IMR-90 (cell line): Measurements from ENCODE around the gene LMBR1L. TPM values are rescaled to one million over a fixed set of nuclear protein-coding genes. Genes with fewer than 3 reads are reported as not detected.

Experiments
- ATAC-seq: fragments of 200-7000 bp; cut with Tn5 transposase; 2 replicates; pipeline ENCODE4 v1.9.1; 2020; ENCODE audit warnings: low read depth, mild to moderate bottlenecking, moderate library complexity
- BruUV-seq: library from RNA; stranded (reverse); fragments of 400-500 nt; replicated peaks from 2 replicates; lab custom pipeline; 2021; lab: Mats Ljungman, UMichigan
- CTCF ChIA-PET: fragments of 300-600 bp; formaldehyde crosslinking; extraction: SDS; loops from one replicate; lab custom pipeline; 2021; ENCODE audit warnings: antibody characterized with exemption; lab: Yijun Ruan, JAX
- POLR2A ChIA-PET: fragments of 300-600 bp; sonication (Branson Sonifier 250); formaldehyde crosslinking; loops from one replicate; lab custom pipeline; 2022; ENCODE audit warnings: antibody characterized with exemption; ENCODE audit not compliant: unreplicated experiment; lab: Charles Lee
- DNase-seq: peaks from one replicate; pipeline ENCODE4 v3.0.0; 2013
- H2AFZ ChIP-seq: replicated peaks from 2 replicates; pipeline ENCODE3; 2013; ENCODE audit warnings: low read length, mild to moderate bottlenecking; ENCODE audit not compliant: poor library complexity
- H2AK5ac ChIP-seq: 2 replicates; pipeline ENCODE4 v1.6.1; 2013; ENCODE audit warnings: low read depth, low read length, inconsistent platforms
- H2AK9ac ChIP-seq: replicated peaks from 2 replicates; pipeline ENCODE3; 2013; ENCODE audit warnings: mild to moderate bottlenecking, low read depth, low read length, moderate library complexity; ENCODE audit not compliant: poor library complexity
- H2BK120ac ChIP-seq: 2 replicates; pipeline ENCODE4 v1.6.1; 2013; ENCODE audit warnings: low read depth, low read length, inconsistent platforms
- H2BK15ac ChIP-seq: 3 replicates; pipeline ENCODE4 v1.6.1; 2013; ENCODE audit warnings: low read depth, low read length, inconsistent platforms
- H2BK20ac ChIP-seq: 2 replicates; pipeline ENCODE4 v1.6.1; 2013; ENCODE audit warnings: low read depth, mild to moderate bottlenecking, inconsistent platforms, low read length, moderate library complexity
- H2BK5ac ChIP-seq: 2 replicates; pipeline ENCODE4 v1.6.1; 2013; ENCODE audit warnings: mild to moderate bottlenecking, low read depth, low read length, inconsistent platforms; ENCODE audit not compliant: poor library complexity, severe bottlenecking
- H3K14ac ChIP-seq: replicated peaks from 2 replicates; pipeline ENCODE4 v1.6.1; 2013; ENCODE audit warnings: low read depth, low read length, inconsistent platforms
- H3K18ac ChIP-seq: 2 replicates; pipeline ENCODE4 v1.6.1; 2013; ENCODE audit warnings: low read depth, low read length, control low read depth
- H3K23ac ChIP-seq: 2 replicates; pipeline ENCODE4 v1.6.1; 2013; ENCODE audit warnings: low read depth, low read length, inconsistent platforms
- H3K27ac ChIP-seq: 2 replicates; pipeline ENCODE4 v1.5.1; 2013; ENCODE audit warnings: mild to moderate bottlenecking, control low read depth, low read length; ENCODE audit not compliant: insufficient read depth
- H3K27me3 ChIP-seq: 2 replicates; pipeline ENCODE4 v1.6.1; 2013; ENCODE audit warnings: low read length; ENCODE audit not compliant: control insufficient read depth, insufficient read depth
- H3K36me3 ChIP-seq: 2 replicates; pipeline ENCODE4 v1.6.1; 2013; ENCODE audit warnings: low read length, mixed read lengths; ENCODE audit not compliant: control insufficient read depth, insufficient read depth
- H3K4ac ChIP-seq: 2 replicates; pipeline ENCODE4 v1.6.1; 2013; ENCODE audit warnings: low read depth, low read length, inconsistent platforms
- H3K4me1 ChIP-seq: 2 replicates; pipeline ENCODE4 v1.6.1; 2013; ENCODE audit warnings: low read length, mixed read lengths; ENCODE audit not compliant: control insufficient read depth, insufficient read depth
- H3K4me2 ChIP-seq: 2 replicates; pipeline ENCODE4 v1.6.1; 2013; ENCODE audit warnings: low read depth, mild to moderate bottlenecking, control low read depth, low read length, moderate library complexity
- H3K4me3 ChIP-seq: 2 replicates; pipeline ENCODE4 v1.5.1; 2013; ENCODE audit warnings: low read depth, mild to moderate bottlenecking, control low read depth, low read length, moderate library complexity; ENCODE audit not compliant: insufficient read depth
- H3K56ac ChIP-seq: 2 replicates; pipeline ENCODE4 v1.6.1; 2013; ENCODE audit warnings: low read length, inconsistent platforms; ENCODE audit not compliant: insufficient read depth; ENCODE audit errors: extremely low read depth
- H3K79me1 ChIP-seq, 2 experiments: 2 replicates each; pipeline ENCODE4 v1.6.1; 2013; ENCODE audit warnings: low read length in 2 of 2, inconsistent platforms in 1 of 2, low read depth in 1 of 2
- H3K9ac ChIP-seq: 2 replicates; pipeline ENCODE4 v1.6.1; 2013; ENCODE audit warnings: low read depth, low read length, control low read depth
- H3K9me1 ChIP-seq: 2 replicates; pipeline ENCODE4 v1.6.1; 2013; ENCODE audit warnings: low read length, inconsistent platforms; ENCODE audit not compliant: insufficient read depth
- H3K9me3 ChIP-seq: 2 replicates; pipeline ENCODE4 v1.6.1; 2013; ENCODE audit warnings: low read length; ENCODE audit not compliant: control insufficient read depth, insufficient read depth
- H4K20me1 ChIP-seq: 2 replicates; pipeline ENCODE4 v1.6.1; 2013; ENCODE audit warnings: low read length, inconsistent platforms; ENCODE audit not compliant: insufficient read depth
- H4K5ac ChIP-seq: 2 replicates; pipeline ENCODE4 v1.6.1; 2013; ENCODE audit warnings: mild to moderate bottlenecking, low read depth, low read length, control low read depth
- H4K8ac ChIP-seq, 2 experiments: 2 replicates each; pipeline ENCODE4 v1.6.1; 2013; ENCODE audit warnings: low read depth in 2 of 2, low read length in 2 of 2, control low read depth in 1 of 2, inconsistent platforms in 1 of 2
- H4K91ac ChIP-seq: 2 replicates; pipeline ENCODE4 v1.6.1; 2013; ENCODE audit warnings: low read depth, low read length, inconsistent platforms; ENCODE audit not compliant: insufficient read depth
- MAZ ChIP-seq: IDR thresholded peaks from 2 replicates; pipeline ENCODE4 v1.6.1; 2012; ENCODE audit warnings: low read depth, mild to moderate bottlenecking, low read length, improper control_type of control experiment, moderate library complexity, borderline replicate concordance
- RFX5 ChIP-seq: IDR thresholded peaks from 2 replicates; pipeline ENCODE4 v1.8.0; 2012; ENCODE audit warnings: low read depth, mild to moderate bottlenecking, low read length, moderate library complexity
- WGBS, 2 experiments: methylation state at CpG; one replicate each; pipeline versions ENCODE4 v1.1.5 to v1.1.7; 2013; ENCODE audit warnings: missing lambda C conversion rate in 2 of 2; ENCODE audit not compliant: insufficient read length in 1 of 2; ENCODE audit errors: extremely low coverage in 2 of 2; 5-methylcytosine and 5-hydroxymethylcytosine counted together
- dilution Hi-C: fragments of 300-500 bp; cut with HindIII; formaldehyde crosslinking; loops from one replicate; pipeline ENCODE4 v1.14.3; 2018; ENCODE audit warnings: low sequenced_read_pairs; ENCODE audit not compliant: unreplicated experiment
- in situ Hi-C: fragments of 300-500 bp; cut with MboI; formaldehyde crosslinking; loops from 3 replicates; pipeline ENCODE4 v1.14.3; 2019; ENCODE audit warnings: low sequenced_read_pairs, inconsistent platforms, mixed read lengths
- intact Hi-C: fragments of 100-400 bp; cut with micrococcal nuclease; formaldehyde crosslinking; loops from 2 replicates; pipeline ENCODE4 v1.10.0; 2022
- polyA plus RNA-seq, 3 experiments: library from polyadenylated mRNA; depleted of rRNA; stranded (reverse); fragments of >200 nt; gene quantifications; 2 replicates each; pipeline ENCODE4 v1.2.3, GENCODE V29; 2012; ENCODE audit warnings: low replicate concordance in 1 of 3
- total RNA-seq: library from RNA; depleted of rRNA; stranded (reverse); fragments of >200 nt; gene quantifications from 2 replicates; pipeline ENCODE4 v1.2.3, GENCODE V29; 2012
- TF ChIP-seq, protein P1 (sequence below): fragments of 150-350 bp; IDR thresholded peaks from 2 replicates; pipeline ENCODE4 v1.6.1; 2017; ENCODE audit warnings: mild to moderate bottlenecking, antibody characterized with exemption, low read length, low read depth
- TF ChIP-seq, protein P2 (sequence below): fragments of 150-350 bp; IDR thresholded peaks from 2 replicates; pipeline ENCODE4 v1.6.1; 2016; ENCODE audit warnings: low read depth, mild to moderate bottlenecking, low read length, moderate library complexity, borderline replicate concordance

LMBR1L gene
- total and polyA plus RNA-seq, 2 of the 4 experiments (the other 2 are of a cell fraction) = 33.0 to 44.6 TPM

DNA sequence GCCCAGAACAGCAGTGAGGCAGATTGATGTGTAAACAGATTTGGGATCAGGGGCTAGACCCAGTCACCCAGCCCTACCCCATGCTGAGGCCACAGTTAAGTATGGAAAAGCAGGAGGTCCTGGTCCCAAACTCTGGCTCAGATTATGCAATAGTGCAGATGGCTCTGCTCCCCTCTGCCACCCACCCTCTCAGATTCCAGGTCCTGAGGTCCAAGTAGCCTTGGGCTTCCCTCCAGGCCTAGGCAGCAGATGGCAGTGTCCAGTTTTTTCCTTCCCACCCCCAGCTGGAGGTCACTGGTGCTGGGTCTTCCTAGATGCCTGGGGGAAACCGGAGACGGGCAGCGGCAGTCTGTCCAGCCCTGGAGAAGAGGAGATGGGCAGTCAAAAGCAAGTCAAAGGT, 13.3 kb downstream of the LMBR1L start:
- H3K9me1 ChIP-seq = no peaks in the 10 kb centered on the region
- ATAC-seq = no peak
- H2AK9ac ChIP-seq = peak overlapping the region; percentile 21
- peaks cover 9% of the 10 kb centered on the region; the same call in 1 of the 2 replicates for H4K20me1 ChIP-seq
- peaks cover 5% of the 10 kb centered on the region; the same call in 1 of the 2 replicates for H3K4me1 ChIP-seq
- WGBS, 2 experiments = 89% methylated on average over 3 of the region's 3 CpGs; no CpG with 5 or more reads in 1 of the 2 experiments
- TSS peak; percentile 39 for BruUV-seq
- H2AFZ ChIP-seq = peak overlapping the region; percentile 36
- H3K18ac ChIP-seq = no peak overlapping the region
- TF ChIP-seq, protein P1, sequence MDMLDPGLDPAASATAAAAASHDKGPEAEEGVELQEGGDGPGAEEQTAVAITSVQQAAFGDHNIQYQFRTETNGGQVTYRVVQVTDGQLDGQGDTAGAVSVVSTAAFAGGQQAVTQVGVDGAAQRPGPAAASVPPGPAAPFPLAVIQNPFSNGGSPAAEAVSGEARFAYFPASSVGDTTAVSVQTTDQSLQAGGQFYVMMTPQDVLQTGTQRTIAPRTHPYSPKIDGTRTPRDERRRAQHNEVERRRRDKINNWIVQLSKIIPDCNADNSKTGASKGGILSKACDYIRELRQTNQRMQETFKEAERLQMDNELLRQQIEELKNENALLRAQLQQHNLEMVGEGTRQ = no peak
- TF ChIP-seq MAZ = no peak
- no peak for TF ChIP-seq RFX5
- TF ChIP-seq, protein P2, sequence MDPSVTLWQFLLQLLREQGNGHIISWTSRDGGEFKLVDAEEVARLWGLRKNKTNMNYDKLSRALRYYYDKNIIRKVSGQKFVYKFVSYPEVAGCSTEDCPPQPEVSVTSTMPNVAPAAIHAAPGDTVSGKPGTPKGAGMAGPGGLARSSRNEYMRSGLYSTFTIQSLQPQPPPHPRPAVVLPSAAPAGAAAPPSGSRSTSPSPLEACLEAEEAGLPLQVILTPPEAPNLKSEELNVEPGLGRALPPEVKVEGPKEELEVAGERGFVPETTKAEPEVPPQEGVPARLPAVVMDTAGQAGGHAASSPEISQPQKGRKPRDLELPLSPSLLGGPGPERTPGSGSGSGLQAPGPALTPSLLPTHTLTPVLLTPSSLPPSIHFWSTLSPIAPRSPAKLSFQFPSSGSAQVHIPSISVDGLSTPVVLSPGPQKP = no peak
- peaks cover 14% of the 10 kb centered on the region; the same call in 1 of the 2 replicates for H3K27me3 ChIP-seq
- no peak overlapping the region for H3K4me3 ChIP-seq
- H3K27ac ChIP-seq = no peak overlapping the region
- no peaks in the 10 kb centered on the region for H3K9me3 ChIP-seq
- in situ Hi-C loops = no loop called here
- H2BK120ac ChIP-seq = no peak overlapping the region
- H4K5ac ChIP-seq = no peak overlapping the region
- intact Hi-C loops = no loop called here
- dilution Hi-C loops = no loop called here
- H2BK5ac ChIP-seq = no peak overlapping the region
- POLR2A ChIA-PET = no interaction called here
- peaks cover 44% of the 10 kb centered on the region for H3K36me3 ChIP-seq
- no peak overlapping the region for H3K9ac ChIP-seq
- H2AK5ac ChIP-seq = no peak overlapping the region
- H3K4ac ChIP-seq = no peak overlapping the region
- H4K8ac ChIP-seq = no peak overlapping the region
- CTCF ChIA-PET = no interaction called here
- no peak overlapping the region for H3K56ac ChIP-seq
- peaks cover 0 to 2% of the 10 kb centered on the region in 2 experiments; a peak in 3 of 4 replicates for H3K79me1 ChIP-seq
- DNase-seq = no peak
- H2BK15ac ChIP-seq = no peak overlapping the region
- H4K91ac ChIP-seq = no peak overlapping the region
- no peak overlapping the region for H3K23ac ChIP-seq
- no peak overlapping the region for H2BK20ac ChIP-seq
- no peak overlapping the region for H3K4me2 ChIP-seq
- no peak overlapping the region for H3K14ac ChIP-seq
